ENCODE results near the gene ZNF260.

The ZNF260 gene

DNA sequence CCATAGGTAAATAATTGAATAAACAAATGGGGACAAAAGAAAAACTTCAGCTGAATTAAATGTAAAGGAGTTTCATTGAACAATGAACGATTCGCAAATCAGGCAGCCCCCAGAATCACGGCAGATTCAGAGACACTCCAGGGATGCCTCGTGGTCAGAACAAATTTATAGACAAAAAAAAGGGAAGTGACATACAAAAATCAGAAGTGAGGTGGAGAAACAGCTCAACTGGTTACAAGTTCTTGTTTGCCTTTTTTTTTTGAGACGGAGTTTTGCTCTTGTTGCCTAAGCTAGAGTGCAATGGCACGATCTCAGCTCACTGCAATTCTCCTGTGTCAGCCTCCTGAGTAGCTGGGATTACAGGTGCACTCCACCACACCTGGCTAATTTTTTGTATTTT lies 44.4 kb downstream of the ZNF260 start:
- Histone ChIP-seq H3K9ac (ENCODE audit: low read depth, low read length, poor library complexity, severe bottlenecking) (no peak overlapping the region), H3F3A (ENCODE audit: low read depth) (no peaks in the 10 kb centered on the region), H3K4me3 (ENCODE audit: low read length, poor library complexity, severe bottlenecking) (no peak overlapping the region), H3K36me3 (ENCODE audit: insufficient read depth, low read length) (no peaks in the 10 kb centered on the region), H3K9me3 (ENCODE audit: insufficient read depth, low read depth, low read length) (no peaks in the 10 kb centered on the region), H3K9me2 (replicated peaks; ENCODE audit: low read depth, low read length) (no peaks in the 10 kb centered on the region), H4K20me1 (ENCODE audit: insufficient read depth, low read length, poor library complexity, severe bottlenecking) (peaks cover 3% of the 10 kb centered on the region), H3K4me1 (ENCODE audit: insufficient read depth, low read length, poor library complexity, severe bottlenecking) (peaks cover 9% of the 10 kb centered on the region), H3K79me2 (ENCODE audit: insufficient read depth, low read length) (peaks cover 26% of the 10 kb centered on the region), H3K27me3 (ENCODE audit: insufficient read depth, low read length, poor library complexity, severe bottlenecking) (no peaks in the 10 kb centered on the region), H3K4me2 (ENCODE audit: low read depth, low read length, poor library complexity, severe bottlenecking) (no peak overlapping the region), H2AFZ (ENCODE audit: low read length) (no peak overlapping the region)
- no peak for TF ChIP-seq EZH2phosphoT487 (IDR thresholded peaks at IDR 0.05; ENCODE audit: borderline replicate concordance)
- TF ChIP-seq, protein P1, sequence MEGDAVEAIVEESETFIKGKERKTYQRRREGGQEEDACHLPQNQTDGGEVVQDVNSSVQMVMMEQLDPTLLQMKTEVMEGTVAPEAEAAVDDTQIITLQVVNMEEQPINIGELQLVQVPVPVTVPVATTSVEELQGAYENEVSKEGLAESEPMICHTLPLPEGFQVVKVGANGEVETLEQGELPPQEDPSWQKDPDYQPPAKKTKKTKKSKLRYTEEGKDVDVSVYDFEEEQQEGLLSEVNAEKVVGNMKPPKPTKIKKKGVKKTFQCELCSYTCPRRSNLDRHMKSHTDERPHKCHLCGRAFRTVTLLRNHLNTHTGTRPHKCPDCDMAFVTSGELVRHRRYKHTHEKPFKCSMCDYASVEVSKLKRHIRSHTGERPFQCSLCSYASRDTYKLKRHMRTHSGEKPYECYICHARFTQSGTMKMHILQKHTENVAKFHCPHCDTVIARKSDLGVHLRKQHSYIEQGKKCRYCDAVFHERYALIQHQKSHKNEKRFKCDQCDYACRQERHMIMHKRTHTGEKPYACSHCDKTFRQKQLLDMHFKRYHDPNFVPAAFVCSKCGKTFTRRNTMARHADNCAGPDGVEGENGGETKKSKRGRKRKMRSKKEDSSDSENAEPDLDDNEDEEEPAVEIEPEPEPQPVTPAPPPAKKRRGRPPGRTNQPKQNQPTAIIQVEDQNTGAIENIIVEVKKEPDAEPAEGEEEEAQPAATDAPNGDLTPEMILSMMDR (conservative IDR thresholded peaks at IDR 0.05; ENCODE audit: low read length), result no peak

DNA sequence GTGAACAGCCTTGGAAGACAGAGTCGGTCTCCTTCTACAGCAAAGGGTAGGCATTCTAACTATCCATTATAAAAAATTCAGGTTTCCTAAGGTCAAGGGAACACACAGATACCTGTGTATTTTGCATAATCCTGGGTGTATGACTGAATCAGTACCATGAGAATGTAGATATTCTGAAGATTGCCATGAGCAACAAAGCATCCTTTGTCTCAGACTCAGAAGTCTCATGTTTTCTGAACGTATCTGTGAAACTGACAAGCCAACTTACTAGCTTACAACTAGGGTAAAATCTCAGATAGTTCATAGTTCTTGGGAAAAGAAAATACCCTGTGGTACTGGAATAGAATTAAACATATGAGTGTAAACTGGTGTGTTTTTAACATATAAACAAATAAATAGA lies 45.2 kb downstream of the ZNF260 start:
- Histone ChIP-seq H3K9me2 (replicated peaks; ENCODE audit: low read depth, low read length) (no peaks in the 10 kb centered on the region), H2AFZ (ENCODE audit: low read length) (no peak overlapping the region), H3K4me2 (ENCODE audit: low read depth, low read length, poor library complexity, severe bottlenecking) (no peak overlapping the region), H3K27me3 (ENCODE audit: insufficient read depth, low read length, poor library complexity, severe bottlenecking) (no peaks in the 10 kb centered on the region), H3F3A (ENCODE audit: low read depth) (no peaks in the 10 kb centered on the region), H3K4me1 (ENCODE audit: insufficient read depth, low read length, poor library complexity, severe bottlenecking) (peaks cover 2% of the 10 kb centered on the region), H4K20me1 (ENCODE audit: insufficient read depth, low read length, poor library complexity, severe bottlenecking) (peaks cover 3% of the 10 kb centered on the region), H3K79me2 (ENCODE audit: insufficient read depth, low read length) (peaks cover 18% of the 10 kb centered on the region), H3K4me3 (ENCODE audit: low read length, poor library complexity, severe bottlenecking) (no peak overlapping the region), H3K9ac (ENCODE audit: low read depth, low read length, poor library complexity, severe bottlenecking) (no peak overlapping the region), H3K9me3 (ENCODE audit: insufficient read depth, low read depth, low read length) (no peaks in the 10 kb centered on the region), H3K36me3 (ENCODE audit: insufficient read depth, low read length) (no peaks in the 10 kb centered on the region)
- TF ChIP-seq, protein P1 (conservative IDR thresholded peaks at IDR 0.05; ENCODE audit: low read length), result no peak
- TF ChIP-seq EZH2phosphoT487 (IDR thresholded peaks at IDR 0.05; ENCODE audit: borderline replicate concordance), result no peak

All from Loucy (cell line).